Measurements from ENCODE around the gene WLS.

DNA sequence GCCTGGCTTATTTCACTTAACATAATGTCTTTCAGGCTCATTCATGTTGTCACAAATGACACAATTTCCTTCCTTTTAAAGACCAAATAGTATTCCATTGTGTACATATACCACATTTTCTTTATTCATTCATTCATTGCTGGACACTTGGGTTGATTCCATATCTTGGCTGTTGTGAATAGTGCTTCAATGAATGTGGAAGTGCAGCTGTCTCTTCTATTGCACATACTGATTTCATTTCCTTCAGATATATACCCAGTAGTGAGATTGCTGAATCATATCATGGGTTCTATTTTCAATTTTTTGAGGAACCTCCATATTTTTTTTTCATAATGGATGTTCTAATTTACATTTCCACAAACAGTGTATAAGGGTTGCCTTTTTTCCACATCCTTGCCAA lies 38.6 kb upstream of the WLS start:
- TF ChIP-seq, protein P1, sequence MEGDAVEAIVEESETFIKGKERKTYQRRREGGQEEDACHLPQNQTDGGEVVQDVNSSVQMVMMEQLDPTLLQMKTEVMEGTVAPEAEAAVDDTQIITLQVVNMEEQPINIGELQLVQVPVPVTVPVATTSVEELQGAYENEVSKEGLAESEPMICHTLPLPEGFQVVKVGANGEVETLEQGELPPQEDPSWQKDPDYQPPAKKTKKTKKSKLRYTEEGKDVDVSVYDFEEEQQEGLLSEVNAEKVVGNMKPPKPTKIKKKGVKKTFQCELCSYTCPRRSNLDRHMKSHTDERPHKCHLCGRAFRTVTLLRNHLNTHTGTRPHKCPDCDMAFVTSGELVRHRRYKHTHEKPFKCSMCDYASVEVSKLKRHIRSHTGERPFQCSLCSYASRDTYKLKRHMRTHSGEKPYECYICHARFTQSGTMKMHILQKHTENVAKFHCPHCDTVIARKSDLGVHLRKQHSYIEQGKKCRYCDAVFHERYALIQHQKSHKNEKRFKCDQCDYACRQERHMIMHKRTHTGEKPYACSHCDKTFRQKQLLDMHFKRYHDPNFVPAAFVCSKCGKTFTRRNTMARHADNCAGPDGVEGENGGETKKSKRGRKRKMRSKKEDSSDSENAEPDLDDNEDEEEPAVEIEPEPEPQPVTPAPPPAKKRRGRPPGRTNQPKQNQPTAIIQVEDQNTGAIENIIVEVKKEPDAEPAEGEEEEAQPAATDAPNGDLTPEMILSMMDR (IDR thresholded peaks at IDR 0.05), result no peak
- no peak for TF ChIP-seq POLR2A (IDR thresholded peaks at IDR 0.05)
